ENCODE results near the gene TMEM184B. TPM values are rescaled to one million over a fixed set of nuclear protein-coding genes. Genes with fewer than 3 reads are reported as not detected.

Gene TMEM184B
- total and polyA plus RNA-seq, 10 of the 15 experiments (the other 5 are each of a cell fraction or from before 2014, with no cell fraction given) = 0.56 to 22.4 (median 7.9) TPM

GRCh38 chr22:38184788-38185187 lies 88.0 kb downstream of the TMEM184B start:
- in situ Hi-C loops (cut with MboI) = no loop called here
- Histone ChIP-seq H4K20me1 (ENCODE audit: control insufficient read depth, insufficient read depth) (no peaks in the 10 kb centered on the region), H2AFZ (ENCODE audit: control insufficient read depth, low read depth, low read length) (no peak overlapping the region), H3K27me3 (replicated peaks in 1 of 2; ENCODE audit: control insufficient read depth in 2 of 2, insufficient read depth in 2 of 2, low read length in 1 of 2) (no peaks in the 10 kb centered on the region), H3K36me3 (ENCODE audit: control insufficient read depth in 2 of 2, insufficient read depth in 2 of 2, low read length in 1 of 2) (no peaks in the 10 kb centered on the region), H3K27ac (ENCODE audit: control insufficient read depth, insufficient read depth) (no peak overlapping the region), H3K9ac (ENCODE audit: control insufficient read depth, insufficient read depth, low read length) (no peak overlapping the region), H3K4me1 (ENCODE audit: control insufficient read depth, insufficient read depth, low read length) (peaks cover 12% of the 10 kb centered on the region), H3K4me3 (no peak overlapping the region), H3K79me2 (ENCODE audit: control insufficient read depth, insufficient read depth, low read length) (peaks cover 15% of the 10 kb centered on the region), H3K4me2 (ENCODE audit: control insufficient read depth, insufficient read depth) (no peak overlapping the region), H3K9me3 (replicated peaks; ENCODE audit: control insufficient read depth, insufficient read depth, low read length) (no peaks in the 10 kb centered on the region)
- intact Hi-C loops (cut with micrococcal nuclease; ENCODE audit: unreplicated experiment) = no loop called here
- no peak for ATAC-seq
- ChIA-PET RAD21 (ENCODE audit: unreplicated experiment) (no interaction called here), POLR2A (interaction anchor here (1.1 to 1.4 kb wide), 2 partner anchors 25 to 231 kb away, joined by 3 to 4 read pairs; partner anchors contain the start of genes C22orf23 and POLR2F), CTCF (no interaction called here), SMC1A (ENCODE audit: uncharacterized antibody, unreplicated experiment) (interaction anchor here (1.0 to 1.1 kb wide), 2 partner anchors 13 to 104 kb away, joined by 3 to 4 read pairs; no protein-coding TSS in a partner anchor)
- TF ChIP-seq POLR2AphosphoS2 (IDR thresholded peaks at IDR 0.05; ENCODE audit: low read depth, low read length) = no peak
- no peak for TF ChIP-seq NRF1 (conservative IDR thresholded peaks at IDR 0.05; ENCODE audit: low read depth, low read length)
- TF ChIP-seq DPF2 (IDR thresholded peaks at IDR 0.05) = no peak
- TF ChIP-seq ZBED1 (IDR thresholded peaks at IDR 0.05; ENCODE audit: borderline replicate concordance) = no peak
- no peak for TF ChIP-seq KDM1A (IDR thresholded peaks at IDR 0.05; ENCODE audit: borderline replicate concordance)
- no peak for TF ChIP-seq ZBTB11 (CRISPR knock-in tag; IDR thresholded peaks at IDR 0.05)
- TF ChIP-seq KAT2A (conservative IDR thresholded peaks at IDR 0.05; ENCODE audit: control insufficient read depth, low read depth, low read length) = no peak
- no peak for TF ChIP-seq CHD4 (IDR thresholded peaks at IDR 0.05)
- TF ChIP-seq NFYB (IDR thresholded peaks at IDR 0.05; ENCODE audit: insufficient read depth, low read depth, low read length) = no peak
- no peak for TF ChIP-seq MYC (IDR thresholded peaks at IDR 0.05; ENCODE audit: insufficient read depth, insufficient read length, insufficient replicate concordance, low read length, severe bottlenecking)
- FAIRE-seq = no peak
- no TSS peak for BruUV-seq (replicated peaks)
- DNase-seq (ENCODE audit: low read depth, low spot score) = no peak
- 63% methylated on average over 7 of the region's 7 CpGs for WGBS (ENCODE audit: insufficient coverage, insufficient replicate concordance, low lambda C conversion rate, missing lambda C conversion rate)

All from GM12878 (cell line).